Measurements from ENCODE around the gene ATG9A.

Gene ATG9A

GRCh38 chr2:219252900-219253752 is 23.7 kb upstream of the ATG9A start, which contains the start of gene TUBA4B:
Gene TUBA4B (plus strand): TSS chr2:219253243. CDS start chr2:219253408, 165 bp downstream.
- no peak for DNase-seq (ENCODE audit: low read depth in 2 of 2)

- DNase-seq (ENCODE audit: low read depth in 2 of 2) = no peak
Measured at GRCh38 chr2:219252570-219252899, 23.1 kb upstream of the ATG9A start.

GRCh38 chr2:219252084-219252483 is 22.6 kb upstream of the ATG9A start:
- DNase-seq (ENCODE audit: low read depth in 2 of 2) = no peak

- DNase-seq (ENCODE audit: low read depth in 2 of 2) = no peak
Measured at GRCh38 chr2:219251656-219252055, 22.2 kb upstream of the ATG9A start.

- no peak for DNase-seq (ENCODE audit: low read depth in 2 of 2)
Measured at GRCh38 chr2:219250049-219250781, 20.8 kb upstream of the ATG9A start.

GRCh38 chr2:219249203-219249980 is 20.0 kb upstream of the ATG9A start:
- no peak for DNase-seq (ENCODE audit: low read depth in 2 of 2)

GRCh38 chr2:219248845-219249202 is 19.4 kb upstream of the ATG9A start:
- no peak for DNase-seq (ENCODE audit: low read depth in 2 of 2)

- peak; percentile 53 to 63 for DNase-seq (ENCODE audit: low read depth in 2 of 2)
Measured at GRCh38 chr2:219247678-219248642, 18.5 kb upstream of the ATG9A start.

GRCh38 chr2:219246559-219246958 is 17.1 kb upstream of the ATG9A start:
- DNase-seq (ENCODE audit: low read depth in 2 of 2) = no peak

GRCh38 chr2:219245899-219246230 is 16.4 kb upstream of the ATG9A start:
- no peak for DNase-seq (ENCODE audit: low read depth in 2 of 2)

GRCh38 chr2:219245148-219245898 is 15.9 kb upstream of the ATG9A start, which contains the start of the genes GLB1L and STK16:
Gene GLB1L (minus strand): TSS chr2:219245444. CDS start chr2:219243573, 1,871 bp downstream.
Gene STK16 (plus strand): TSS chr2:219245479. CDS start chr2:219246000, 521 bp downstream.
- DNase-seq (ENCODE audit: low read depth in 2 of 2) = peak; percentile 86

GRCh38 chr2:219244789-219245147 is 15.3 kb upstream of the ATG9A start:
- no peak for DNase-seq (ENCODE audit: low read depth in 2 of 2)

- no peak for DNase-seq (ENCODE audit: low read depth in 2 of 2)
Measured at GRCh38 chr2:219243291-219243761, 13.9 kb upstream of the ATG9A start.

- DNase-seq (ENCODE audit: low read depth in 2 of 2) = no peak
Measured at GRCh38 chr2:219234331-219234730, 4.9 kb upstream of the ATG9A start.

- DNase-seq (ENCODE audit: low read depth in 2 of 2) = no peak
Measured at GRCh38 chr2:219230059-219230540, 664 bp upstream of the ATG9A start.

- DNase-seq (ENCODE audit: low read depth in 2 of 2) = no peak
Measured at GRCh38 chr2:219228911-219229304, 528 bp downstream of the ATG9A start.

- no peak for DNase-seq (ENCODE audit: low read depth in 2 of 2)
Measured at GRCh38 chr2:219228041-219228910, 1.2 kb downstream of the ATG9A start.

GRCh38 chr2:219225350-219225749 is 4.1 kb downstream of the ATG9A start:
- DNase-seq (ENCODE audit: low read depth in 2 of 2) = no peak
